NCI-H345 treated with DMSO at 0.1 percent for 48 hours (cell line): ENCODE measurements around the gene MIA3.
"Not testable (repeated sequence)": the region's sequence is repeated elsewhere in the genome, so short reads cannot be mapped to it uniquely, and the experiment has no call there.

Experiments
- DNase-seq: peaks from one replicate; lab custom pipeline; 2025; ENCODE audit not compliant: unreplicated experiment; lab: John Stamatoyannopoulos, UW

Gene MIA3

GRCh38 chr1:222656391-222657155 is 38.7 kb downstream of the MIA3 start:
- DNase-seq: no peak

GRCh38 chr1:222657899-222658298 is 40.0 kb downstream of the MIA3 start:
- DNase-seq: no peak

- no peak for DNase-seq
Observed at GRCh38 chr1:222663431-222663934, 45.6 kb downstream of the MIA3 start.

- no peak for DNase-seq
Observed at GRCh38 chr1:222665964-222666363, 48.1 kb downstream of the MIA3 start.

GRCh38 chr1:222668184-222668583 is 50.3 kb downstream of the MIA3 start:
- not testable (repeated sequence) for DNase-seq

GRCh38 chr1:222669107-222669506 is 51.2 kb downstream of the MIA3 start:
- DNase-seq: not testable (repeated sequence)

- DNase-seq: no peak
Observed at GRCh38 chr1:222670110-222670509, 52.2 kb downstream of the MIA3 start.

- no peak for DNase-seq
Observed at GRCh38 chr1:222680080-222680479, 62.2 kb downstream of the MIA3 start.

- no peak for DNase-seq
Observed at GRCh38 chr1:222691016-222691415, 73.1 kb downstream of the MIA3 start.

- DNase-seq: no peak
Observed at GRCh38 chr1:222694927-222695326, 77.0 kb downstream of the MIA3 start.

GRCh38 chr1:222696741-222697140 is 78.8 kb downstream of the MIA3 start:
- no peak for DNase-seq

- DNase-seq: no peak
Observed at GRCh38 chr1:222697203-222697602, 79.3 kb downstream of the MIA3 start.

GRCh38 chr1:222697826-222698225 is 79.9 kb downstream of the MIA3 start:
- no peak for DNase-seq

GRCh38 chr1:222702210-222702609 is 84.3 kb downstream of the MIA3 start:
- no peak for DNase-seq

GRCh38 chr1:222704260-222704659 is 86.4 kb downstream of the MIA3 start:
- DNase-seq: no peak

GRCh38 chr1:222706815-222707214 is 88.9 kb downstream of the MIA3 start:
- DNase-seq: no peak

GRCh38 chr1:222709700-222710153 is 91.8 kb downstream of the MIA3 start:
- no peak for DNase-seq

- DNase-seq: peak; percentile 13
Observed at GRCh38 chr1:222711319-222712252, 93.7 kb downstream of the MIA3 start.

GRCh38 chr1:222712253-222713090 is 94.6 kb downstream of the MIA3 start, which contains the start of the genes AIDA and BROX:
Gene AIDA, minus strand, starts transcription at chr1:222712491. Its CDS starts 174 bp downstream, at chr1:222712317.
Gene BROX, plus strand, starts transcription at chr1:222712564. Its CDS starts 3,136 bp downstream, at chr1:222715700.
- peak; percentile 89 for DNase-seq

- DNase-seq: peak; percentile 95
Observed at GRCh38 chr1:222713091-222713961, 95.4 kb downstream of the MIA3 start.
